Lower lobe of right lung (tissue), 2 donors: ENCODE data around the gene CYP4B1. TPM values are rescaled to one million over a fixed set of nuclear protein-coding genes. Genes with fewer than 3 reads are reported as not detected.
A peak's percentile ranks its signal among the peaks of the same experiment; 100 is the strongest.

Experiments used
- ATAC-seq, 2 donors: fragments of 200-7000 bp; cut with Tn5 transposase; one replicate each; pipeline ENCODE4 v1.9.1; 2020 to 2022; ENCODE audit warnings: mild to moderate bottlenecking in 2 of 2, moderate library complexity in 2 of 2
- DNase-seq: peaks from one replicate; pipeline ENCODE4 v3.0.0-alpha.2; 2020
- H3K27ac ChIP-seq: fragments of 200-600 bp; one replicate; pipeline ENCODE4 v1.8.0; 2022
- H3K27me3 ChIP-seq: fragments of 200-600 bp; one replicate; pipeline ENCODE4 v1.8.0; 2022; ENCODE audit warnings: low read depth
- H3K36me3 ChIP-seq: fragments of 200-600 bp; one replicate; pipeline ENCODE4 v1.8.0; 2022; ENCODE audit warnings: mild to moderate bottlenecking
- H3K4me1 ChIP-seq: fragments of 200-600 bp; one replicate; pipeline ENCODE4 v1.8.0; 2022
- H3K4me3 ChIP-seq: fragments of 200-600 bp; one replicate; pipeline ENCODE4 v1.8.0; 2022; ENCODE audit warnings: mild to moderate bottlenecking
- H3K9me3 ChIP-seq: fragments of 200-600 bp; one replicate; pipeline ENCODE4 v1.8.0; 2022
- intact Hi-C: fragments of 100-400 bp; cut with DNase I; formaldehyde crosslinking; loops from one replicate; pipeline ENCODE4 v1.11.0; 2022
- total RNA-seq: library from RNA; stranded (reverse); fragmentation: NEBNext Ultra II Directional; extraction: Animal tissue kit (Norgen Biotek cat#: 25700); gene quantifications from one replicate; pipeline ENCODE4 v1.2.1, GENCODE V29; 2021
- TF ChIP-seq, protein P1 (sequence below): fragments of 200-600 bp; IDR thresholded peaks from one replicate; pipeline ENCODE4 v1.8.0; 2022; ENCODE audit warnings: antibody characterized with exemption, mild to moderate bottlenecking
- donor health status: DM: no; HTN: yes; CAD: no; lungs with severe emphysema.

The CYP4B1 gene
- total RNA-seq, 1 donor from 2014 or later = 210 TPM

DNA sequence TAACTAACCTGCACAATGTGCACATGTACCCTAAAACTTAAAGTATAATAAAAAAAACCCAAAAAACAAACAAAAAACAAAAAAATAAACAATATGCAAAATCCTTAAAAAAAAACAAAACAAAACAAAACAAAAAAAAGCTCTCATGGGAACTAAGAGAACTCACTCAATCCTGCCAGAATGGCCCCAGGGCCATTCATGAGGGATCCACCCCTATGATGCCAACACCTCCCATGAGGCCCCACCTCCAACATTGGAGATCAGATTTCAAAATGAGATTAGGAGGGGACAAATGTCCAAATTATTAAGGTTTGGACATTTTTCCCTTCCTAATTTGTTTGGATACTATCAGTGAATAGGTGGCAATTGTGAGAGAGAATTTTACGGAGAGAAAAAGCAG lies 10.2 kb downstream of the CYP4B1 start:
- TF ChIP-seq, protein P1, sequence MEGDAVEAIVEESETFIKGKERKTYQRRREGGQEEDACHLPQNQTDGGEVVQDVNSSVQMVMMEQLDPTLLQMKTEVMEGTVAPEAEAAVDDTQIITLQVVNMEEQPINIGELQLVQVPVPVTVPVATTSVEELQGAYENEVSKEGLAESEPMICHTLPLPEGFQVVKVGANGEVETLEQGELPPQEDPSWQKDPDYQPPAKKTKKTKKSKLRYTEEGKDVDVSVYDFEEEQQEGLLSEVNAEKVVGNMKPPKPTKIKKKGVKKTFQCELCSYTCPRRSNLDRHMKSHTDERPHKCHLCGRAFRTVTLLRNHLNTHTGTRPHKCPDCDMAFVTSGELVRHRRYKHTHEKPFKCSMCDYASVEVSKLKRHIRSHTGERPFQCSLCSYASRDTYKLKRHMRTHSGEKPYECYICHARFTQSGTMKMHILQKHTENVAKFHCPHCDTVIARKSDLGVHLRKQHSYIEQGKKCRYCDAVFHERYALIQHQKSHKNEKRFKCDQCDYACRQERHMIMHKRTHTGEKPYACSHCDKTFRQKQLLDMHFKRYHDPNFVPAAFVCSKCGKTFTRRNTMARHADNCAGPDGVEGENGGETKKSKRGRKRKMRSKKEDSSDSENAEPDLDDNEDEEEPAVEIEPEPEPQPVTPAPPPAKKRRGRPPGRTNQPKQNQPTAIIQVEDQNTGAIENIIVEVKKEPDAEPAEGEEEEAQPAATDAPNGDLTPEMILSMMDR = no peak
- no peak for ATAC-seq
- H3K4me1 ChIP-seq = peaks cover 52% of the 10 kb centered on the region

DNA sequence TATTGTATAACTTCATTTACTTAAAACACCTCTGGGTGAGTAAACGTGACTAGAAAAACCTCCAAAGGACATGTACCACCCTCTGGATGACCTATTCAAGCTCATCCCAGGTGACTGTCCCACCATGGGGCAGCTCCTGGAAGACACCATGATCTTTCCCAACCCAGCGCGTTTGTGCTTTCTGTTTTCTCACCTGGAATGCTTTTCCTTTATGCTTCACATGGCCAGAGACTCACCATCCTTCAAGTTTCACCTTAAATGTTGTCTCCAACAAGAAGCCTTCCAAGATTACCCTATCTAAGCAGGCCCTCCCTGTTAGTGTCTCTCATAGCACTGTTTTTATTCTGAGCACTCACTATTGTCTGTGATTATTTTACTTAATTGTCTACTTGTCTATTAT lies 11.1 kb downstream of the CYP4B1 start:
- no peaks in the 10 kb centered on the region for H3K27me3 ChIP-seq
- intact Hi-C loops = no loop called here
- H3K4me1 ChIP-seq = peaks cover 44% of the 10 kb centered on the region
- DNase-seq = no peak
- no peak overlapping the region for H3K27ac ChIP-seq
- H3K4me3 ChIP-seq = no peak overlapping the region
- H3K36me3 ChIP-seq = peaks cover 32% of the 10 kb centered on the region
- no peaks in the 10 kb centered on the region for H3K9me3 ChIP-seq
- TF ChIP-seq, protein P1 = no peak
- no peak for ATAC-seq

More for the DNA sequence above, 10.2 kb downstream of the CYP4B1 start:
- intact Hi-C loops = no loop called here
- no peak overlapping the region for H3K27ac ChIP-seq
- no peak overlapping the region for H3K4me3 ChIP-seq
- no peak for DNase-seq
- H3K27me3 ChIP-seq = no peaks in the 10 kb centered on the region
- no peaks in the 10 kb centered on the region for H3K9me3 ChIP-seq
- H3K36me3 ChIP-seq = peaks cover 24% of the 10 kb centered on the region

DNA sequence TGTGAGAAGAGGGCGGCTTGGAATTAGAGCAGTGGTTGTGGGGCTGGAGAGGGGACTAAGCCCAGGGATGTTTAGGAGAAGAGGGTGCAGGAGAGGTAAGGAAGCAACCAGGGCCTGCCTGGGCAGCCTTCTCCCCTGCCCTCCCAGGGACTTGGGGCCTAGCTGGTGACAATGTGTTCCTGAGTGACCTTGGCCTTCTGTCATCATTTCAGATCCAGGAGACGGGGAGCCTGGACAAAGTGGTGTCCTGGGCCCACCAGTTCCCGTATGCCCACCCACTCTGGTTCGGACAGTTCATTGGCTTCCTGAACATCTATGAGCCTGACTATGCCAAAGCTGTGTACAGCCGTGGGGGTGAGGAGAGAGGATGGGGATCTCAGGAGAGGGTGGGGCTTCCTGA lies 11.8 kb downstream of the CYP4B1 start:
- no peak for DNase-seq
- intact Hi-C loops = no loop called here
- Histone ChIP-seq H3K4me1 (peaks cover 37% of the 10 kb centered on the region), H3K4me3 (no peak overlapping the region), H3K36me3 (peaks cover 39% of the 10 kb centered on the region), H3K9me3 (no peaks in the 10 kb centered on the region), H3K27me3 (no peaks in the 10 kb centered on the region), H3K27ac (peak overlapping the region; percentile 38)
- no peak for ATAC-seq
- TF ChIP-seq, protein P1 = no peak

DNA sequence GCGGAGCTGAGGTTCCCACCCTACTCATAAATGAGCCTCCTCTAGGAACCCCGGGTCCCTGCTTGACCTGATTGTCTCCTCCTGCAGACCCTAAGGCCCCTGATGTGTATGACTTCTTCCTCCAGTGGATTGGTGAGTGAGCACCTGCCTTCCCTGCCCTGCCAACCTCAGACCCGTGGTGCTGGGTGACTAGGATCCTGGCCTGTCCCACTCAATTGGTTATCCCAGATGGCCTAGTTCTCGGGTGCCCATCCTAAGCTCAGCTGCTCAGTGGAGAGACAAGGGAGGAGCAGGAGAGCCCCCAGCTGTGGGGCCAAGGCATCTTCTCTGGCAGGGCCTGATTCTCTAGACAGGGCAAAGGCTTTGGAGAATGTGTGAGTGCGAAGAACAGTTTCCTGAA lies 12.2 kb downstream of the CYP4B1 start:
- no peak for DNase-seq
- intact Hi-C loops = no loop called here

DNA sequence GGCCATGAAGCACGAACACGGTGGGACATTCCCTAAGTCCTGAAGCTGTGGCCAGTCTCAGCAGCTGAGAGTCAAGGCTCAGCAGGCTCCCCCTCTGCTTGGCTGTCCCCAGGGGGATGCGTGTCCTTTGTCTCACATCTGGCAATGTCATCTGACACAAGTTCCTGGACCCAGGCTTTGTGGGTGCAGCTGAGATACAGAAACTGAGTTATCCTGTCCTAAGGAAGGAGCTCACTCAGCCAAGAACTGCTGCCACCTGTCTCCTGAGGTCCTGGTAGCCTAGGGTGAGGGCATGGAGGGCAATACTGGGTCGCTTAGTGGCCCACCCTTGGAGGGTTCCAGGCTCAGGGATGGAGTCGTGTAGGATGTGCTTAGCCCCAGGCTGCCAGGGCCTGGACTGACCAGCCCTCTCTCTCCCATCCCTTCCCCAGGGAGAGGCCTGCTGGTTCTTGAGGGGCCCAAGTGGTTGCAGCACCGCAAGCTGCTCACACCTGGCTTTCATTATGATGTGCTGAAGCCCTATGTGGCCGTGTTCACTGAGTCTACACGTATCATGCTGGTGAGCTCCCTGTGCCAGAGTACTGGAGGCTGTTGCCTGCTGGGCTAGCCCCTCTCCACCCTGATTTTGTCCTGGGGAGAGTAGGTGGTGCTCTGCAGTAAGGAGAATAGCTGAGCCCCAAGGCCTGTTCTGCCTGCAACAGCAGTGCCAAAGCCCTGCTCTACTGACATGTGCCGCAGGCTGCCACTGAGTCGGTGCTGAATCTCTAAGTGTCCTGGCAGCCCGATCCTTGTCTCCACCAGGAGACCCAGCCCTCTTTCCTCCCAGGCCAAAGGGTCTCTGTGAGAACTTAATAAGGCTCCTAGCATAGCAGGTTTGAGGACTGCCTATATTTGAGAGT lies 13.5 kb downstream of the CYP4B1 start:
- DNase-seq (no peak), ATAC-seq (no peak)
- H3K27me3 ChIP-seq = no peaks in the 10 kb centered on the region
- peaks cover 23% of the 10 kb centered on the region for H3K4me1 ChIP-seq
- H3K27ac ChIP-seq = no peak overlapping the region
- H3K9me3 ChIP-seq = no peaks in the 10 kb centered on the region
- TF ChIP-seq, protein P1 = no peak
- H3K36me3 ChIP-seq = peaks cover 56% of the 10 kb centered on the region
- intact Hi-C loops = no loop called here
- no peak overlapping the region for H3K4me3 ChIP-seq

More for the DNA sequence above, 12.2 kb downstream of the CYP4B1 start:
- Histone ChIP-seq H3K9me3 (no peaks in the 10 kb centered on the region), H3K4me1 (peaks cover 33% of the 10 kb centered on the region), H3K27me3 (no peaks in the 10 kb centered on the region), H3K36me3 (peaks cover 43% of the 10 kb centered on the region), H3K27ac (no peak overlapping the region), H3K4me3 (no peak overlapping the region)
- no peak for ATAC-seq
- TF ChIP-seq, protein P1 = no peak
